ENCODE results near the gene NOL3. TPM values are rescaled to one million over a fixed set of nuclear protein-coding genes. Genes with fewer than 3 reads are reported as not detected.
A peak's percentile ranks its signal among the peaks of the same experiment; 100 is the strongest.

NOL3 gene
- total and polyA plus RNA-seq, 2 of the 13 experiments (the other 11 are each of a cell fraction or from before 2014, with no cell fraction given), result 5.7 to 20.5 TPM

GRCh38 chr16:67210069-67210937 is 40.0 kb downstream of the NOL3 start (continued):
- TF ChIP-seq ZNF780A (CRISPR knock-in tag; IDR thresholded peaks at IDR 0.05), result no peak
- no peak for TF ChIP-seq ZNF12 (CRISPR knock-in tag; IDR thresholded peaks at IDR 0.05)
- no peak for TF ChIP-seq ZNF546 (CRISPR knock-in tag; conservative IDR thresholded peaks at IDR 0.05)
- no peak for TF ChIP-seq ATF6 (CRISPR knock-in tag; conservative IDR thresholded peaks at IDR 0.05)
- no peak for TF ChIP-seq ZNF441 (CRISPR knock-in tag; IDR thresholded peaks at IDR 0.05; ENCODE audit: borderline replicate concordance)
- no peak for TF ChIP-seq ZNF646 (CRISPR knock-in tag; IDR thresholded peaks at IDR 0.05)
- TF ChIP-seq DZIP1 (CRISPR knock-in tag; IDR thresholded peaks at IDR 0.05), result 0 out of 2 replicates have a peak, but pooled peaks have one; percentile 38
- TF ChIP-seq NFIC (IDR thresholded peaks at IDR 0.05; ENCODE audit: low read length), result no peak
- no peak for TF ChIP-seq ZHX2 (IDR thresholded peaks at IDR 0.05; ENCODE audit: low read depth)
- no peak for TF ChIP-seq ZHX2 (CRISPR knock-in tag; IDR thresholded peaks at IDR 0.05; ENCODE audit: borderline replicate concordance)
